Measurements from ENCODE around the gene OSBPL8.
"Not testable (repeated sequence)": the region's sequence is repeated elsewhere in the genome, so short reads cannot be mapped to it uniquely, and the experiment has no call there.

Gene OSBPL8

DNA sequence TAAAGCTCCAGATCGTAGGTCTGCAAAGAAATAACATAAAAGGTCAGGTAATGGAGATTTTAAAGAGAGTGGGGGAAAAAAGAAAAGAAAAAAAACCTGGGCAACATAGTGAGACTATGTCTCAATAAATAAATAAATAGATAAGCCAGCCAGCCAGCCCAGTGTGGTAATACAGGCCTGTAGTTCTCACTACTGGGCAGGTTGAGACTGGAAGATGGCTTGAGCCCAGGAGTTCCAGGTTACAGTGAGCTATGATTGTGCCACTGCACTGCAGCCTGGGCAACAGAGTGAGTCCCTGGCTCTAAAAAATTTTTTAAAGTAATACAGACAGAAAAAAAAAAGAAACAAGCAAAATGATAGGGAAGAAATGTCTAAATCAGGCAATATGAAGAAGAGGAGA is 168.1 kb downstream of the OSBPL8 start:
- peaks cover 18 to 40% of the 10 kb centered on the region in 2 donors for H3K36me3 Mint-ChIP-seq
- H3K27ac Mint-ChIP-seq: no peak overlapping the region
- DNase-seq: no peak
- no peaks in the 10 kb centered on the region for H3K27me3 Mint-ChIP-seq
- no peaks in the 10 kb centered on the region for H3K4me1 Mint-ChIP-seq
- no peak for ATAC-seq (replicated peaks)
- H3K9me3 Mint-ChIP-seq: no peaks in the 10 kb centered on the region
- no peak overlapping the region for H3K4me3 Mint-ChIP-seq

DNA sequence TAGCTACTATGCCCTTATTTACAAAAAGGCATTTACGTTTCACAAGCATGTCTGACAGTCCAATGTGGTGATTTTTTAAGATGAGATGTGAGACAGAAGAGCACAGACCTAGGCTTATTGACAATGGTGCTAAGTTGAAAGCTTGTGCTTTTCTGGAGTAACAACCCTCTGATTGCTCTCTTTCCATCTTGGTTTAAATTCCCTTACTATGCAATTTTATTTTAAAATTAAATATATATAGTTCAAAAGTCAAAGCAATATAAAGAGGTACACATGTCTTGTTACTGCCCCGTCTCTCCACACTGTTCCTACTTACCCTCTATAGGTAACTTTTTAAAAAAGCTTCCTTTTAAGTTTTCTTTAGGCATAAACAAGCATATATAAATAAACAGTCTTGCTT is 172.0 kb downstream of the OSBPL8 start:
- no peaks in the 10 kb centered on the region for H3K4me1 Mint-ChIP-seq
- no peaks in the 10 kb centered on the region for H3K27me3 Mint-ChIP-seq
- DNase-seq (no peak), ATAC-seq (replicated peaks) (no peak)
- H3K4me3 Mint-ChIP-seq: no peak overlapping the region
- peaks cover 23 to 49% of the 10 kb centered on the region in 2 donors for H3K36me3 Mint-ChIP-seq
- H3K27ac Mint-ChIP-seq: no peak overlapping the region
- H3K9me3 Mint-ChIP-seq: no peaks in the 10 kb centered on the region

DNA sequence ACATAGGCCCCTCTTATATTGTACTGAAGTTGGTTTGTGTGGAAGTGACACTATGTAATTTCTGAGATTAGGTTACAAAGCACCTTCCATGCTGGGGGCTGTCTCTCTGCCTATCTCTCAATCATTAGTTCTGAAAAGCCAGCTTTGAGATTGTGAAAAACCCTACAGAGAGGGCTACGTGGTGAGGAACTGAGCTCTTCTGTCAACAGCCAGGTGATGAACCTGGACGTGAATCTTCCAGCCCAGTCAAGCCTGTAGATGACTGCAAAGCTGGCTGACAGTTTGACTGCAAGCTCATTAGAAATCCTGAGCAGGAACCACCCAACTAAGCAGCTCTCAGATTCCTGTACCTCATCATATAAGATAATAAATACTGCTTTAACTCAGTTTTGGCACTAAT is 175.0 kb downstream of the OSBPL8 start:
- no peaks in the 10 kb centered on the region for H3K4me1 Mint-ChIP-seq
- no peaks in the 10 kb centered on the region for H3K27me3 Mint-ChIP-seq
- DNase-seq (no peak), ATAC-seq (replicated peaks) (no peak)
- H3K4me3 Mint-ChIP-seq: no peak overlapping the region
- H3K27ac Mint-ChIP-seq: no peak overlapping the region
- peaks cover 23 to 46% of the 10 kb centered on the region in 2 donors for H3K36me3 Mint-ChIP-seq
- no peaks in the 10 kb centered on the region for H3K9me3 Mint-ChIP-seq

DNA sequence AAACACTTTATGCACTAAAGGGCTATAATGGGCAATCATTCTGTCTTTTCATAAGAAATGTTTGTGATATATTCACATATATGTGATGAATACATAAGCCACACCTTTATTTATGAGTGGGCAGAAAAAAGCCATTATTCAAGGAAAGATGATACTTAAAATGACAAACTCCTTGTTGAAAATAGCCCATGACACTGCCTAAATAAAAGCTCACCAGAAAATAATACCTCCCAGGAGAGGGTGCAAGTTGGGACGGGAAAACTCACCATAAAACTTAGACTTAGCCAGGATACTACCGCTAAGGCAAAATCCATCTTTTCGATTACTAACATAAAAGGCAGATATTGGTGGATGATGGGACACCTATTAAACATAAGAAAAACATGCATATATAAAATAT is 175.6 kb downstream of the OSBPL8 start:
- DNase-seq: no peak
- H3K9me3 Mint-ChIP-seq: no peaks in the 10 kb centered on the region
- ATAC-seq (replicated peaks): no peak
- H3K36me3 Mint-ChIP-seq: peaks cover 27 to 47% of the 10 kb centered on the region in 2 donors
- no peak overlapping the region for H3K27ac Mint-ChIP-seq
- no peaks in the 10 kb centered on the region for H3K27me3 Mint-ChIP-seq
- peaks cover 0 to 2% of the 10 kb centered on the region in 2 donors for H3K4me1 Mint-ChIP-seq
- H3K4me3 Mint-ChIP-seq: no peak overlapping the region

DNA sequence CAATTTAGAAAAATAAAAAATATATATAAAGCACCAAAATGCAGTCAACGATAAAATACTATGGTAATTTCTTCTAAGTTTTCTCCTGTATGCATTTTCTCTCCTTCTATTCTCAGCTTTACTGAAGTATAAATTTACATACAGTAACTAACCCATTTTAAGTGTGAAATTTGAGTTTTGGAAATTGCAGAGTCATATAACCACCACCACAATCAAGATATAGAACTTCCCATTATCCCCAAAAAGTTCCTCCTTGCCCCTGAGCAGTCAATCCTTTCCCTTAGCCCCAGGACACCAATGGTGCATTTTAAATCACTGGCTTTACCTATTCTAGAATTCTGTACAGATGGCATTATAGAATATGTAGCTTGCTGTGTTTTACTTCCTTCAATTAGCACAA is 180.3 kb downstream of the OSBPL8 start:
- DNase-seq (no peak), ATAC-seq (replicated peaks) (no peak)
- no peaks in the 10 kb centered on the region for H3K27me3 Mint-ChIP-seq
- H3K9me3 Mint-ChIP-seq: peaks cover 0 to 2% of the 10 kb centered on the region in 2 donors
- no peak overlapping the region for H3K27ac Mint-ChIP-seq
- no peak overlapping the region for H3K4me3 Mint-ChIP-seq
- H3K4me1 Mint-ChIP-seq: peaks cover 0 to 2% of the 10 kb centered on the region in 2 donors
- H3K36me3 Mint-ChIP-seq: peaks cover 25 to 46% of the 10 kb centered on the region in 2 donors

DNA sequence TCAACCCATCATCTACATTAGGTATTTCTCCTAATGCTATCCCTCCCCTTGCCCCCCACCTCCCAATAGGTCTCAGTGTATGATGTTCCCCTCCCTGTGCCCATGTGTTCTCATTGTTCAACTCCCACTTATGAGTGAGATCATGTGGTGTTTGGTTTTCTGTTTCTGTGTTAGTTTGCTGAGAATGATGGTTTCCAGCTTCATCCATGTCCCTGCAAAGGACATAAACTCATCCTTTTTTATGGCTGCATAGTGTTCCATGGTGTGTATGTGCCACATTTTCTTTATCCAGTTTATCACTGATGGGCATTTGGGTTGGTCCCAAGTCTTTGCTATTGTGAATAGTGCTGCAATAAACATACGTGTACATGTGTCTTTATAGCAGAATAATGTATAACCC is 182.7 kb downstream of the OSBPL8 start:
- H3K27me3 Mint-ChIP-seq; ATAC-seq (replicated peaks); H3K4me3 Mint-ChIP-seq; H3K27ac Mint-ChIP-seq; H3K9me3 Mint-ChIP-seq; H3K4me1 Mint-ChIP-seq; DNase-seq: not testable (repeated sequence)
- H3K36me3 Mint-ChIP-seq: peaks cover 22 to 43% of the 10 kb centered on the region in 2 donors

DNA sequence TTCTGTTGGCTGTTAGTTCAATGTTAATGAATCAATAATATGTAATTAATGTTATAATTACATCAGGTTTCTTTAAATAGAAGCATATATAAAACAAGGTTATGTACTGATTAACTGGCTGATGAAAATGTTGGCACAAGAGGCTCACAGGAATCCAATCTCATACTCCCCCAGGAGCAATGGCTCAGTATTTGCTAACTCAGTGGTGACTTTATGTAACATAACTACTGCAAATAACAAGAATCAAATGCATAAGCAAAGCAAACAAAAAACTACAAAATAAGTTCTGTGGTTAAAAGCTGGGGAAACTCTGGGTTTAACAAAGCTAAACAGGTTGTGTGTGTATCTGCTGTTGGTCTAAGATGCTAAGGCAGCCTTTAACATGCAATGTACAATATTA is 183.6 kb downstream of the OSBPL8 start:
- H3K27ac Mint-ChIP-seq: no peak overlapping the region
- H3K4me3 Mint-ChIP-seq: no peak overlapping the region
- H3K27me3 Mint-ChIP-seq: no peaks in the 10 kb centered on the region
- peaks cover 0 to 2% of the 10 kb centered on the region in 2 donors for H3K9me3 Mint-ChIP-seq
- H3K36me3 Mint-ChIP-seq: peaks cover 22 to 40% of the 10 kb centered on the region in 2 donors
- ATAC-seq (replicated peaks) (no peak), DNase-seq (no peak)
- peaks cover 0 to 2% of the 10 kb centered on the region in 2 donors for H3K4me1 Mint-ChIP-seq

DNA sequence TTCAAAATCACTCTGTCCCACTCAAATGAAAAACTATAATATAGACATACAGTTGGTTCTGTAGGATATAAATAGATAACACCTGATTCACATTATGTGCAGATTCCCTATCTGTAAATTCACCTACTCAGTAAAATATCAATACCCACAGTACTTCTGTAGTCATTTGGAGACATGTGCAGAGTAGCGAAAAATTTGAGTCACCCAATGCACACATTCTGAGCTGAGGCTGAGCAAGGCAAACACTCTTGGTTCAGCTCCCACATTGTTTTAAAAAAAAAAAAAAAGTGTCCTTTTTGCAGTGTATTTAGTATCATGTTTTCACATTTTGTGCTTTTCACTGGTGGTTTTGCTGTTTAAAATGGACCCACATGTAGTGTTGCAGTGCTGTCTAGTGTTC is 184.1 kb downstream of the OSBPL8 start:
- ATAC-seq (replicated peaks): no peak
- no peak for DNase-seq
- H3K36me3 Mint-ChIP-seq: peaks cover 22 to 42% of the 10 kb centered on the region in 2 donors

DNA sequence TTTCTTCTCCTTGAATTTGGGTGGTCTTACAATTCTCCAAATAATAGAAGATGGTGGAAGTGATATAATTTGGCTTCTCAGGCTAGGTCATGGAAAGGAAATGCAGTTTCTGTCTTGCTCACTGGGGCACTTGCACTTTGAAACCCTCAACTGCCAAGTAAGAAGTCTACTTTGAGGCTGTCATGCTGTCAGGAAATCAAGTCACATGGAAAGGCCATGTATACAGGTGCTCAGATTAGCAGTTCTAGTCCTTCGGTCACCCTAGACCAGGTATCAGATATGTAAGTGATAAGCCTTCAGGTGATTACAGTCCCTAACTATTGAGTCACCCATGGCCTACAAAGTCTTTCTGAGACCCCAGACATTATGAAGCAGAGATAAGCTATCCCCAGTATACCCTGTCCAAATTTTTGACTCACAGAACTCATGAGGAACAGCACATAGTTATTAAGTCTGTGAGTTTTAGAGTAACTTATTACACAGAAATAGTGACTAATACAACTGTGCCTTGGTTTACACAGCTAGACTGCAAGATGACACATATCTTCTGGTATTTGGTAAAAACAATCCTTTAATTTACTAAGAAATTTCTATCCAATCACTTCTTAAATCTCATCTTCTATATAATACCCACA is 185.1 kb downstream of the OSBPL8 start:
- no peak for DNase-seq
- Mint-ChIP-seq H3K4me3 (no peak overlapping the region), H3K27me3 (no peaks in the 10 kb centered on the region), H3K27ac (no peak overlapping the region), H3K4me1 (peaks cover 0 to 2% of the 10 kb centered on the region in 2 donors), H3K36me3 (peaks cover 21 to 45% of the 10 kb centered on the region in 2 donors), H3K9me3 (peaks cover 0 to 2% of the 10 kb centered on the region in 2 donors)
- ATAC-seq (replicated peaks): no peak

More for the DNA sequence above, 184.1 kb downstream of the OSBPL8 start:
- Mint-ChIP-seq H3K27ac (no peak overlapping the region), H3K4me1 (peaks cover 0 to 2% of the 10 kb centered on the region in 2 donors), H3K27me3 (no peaks in the 10 kb centered on the region), H3K9me3 (peaks cover 0 to 2% of the 10 kb centered on the region in 2 donors), H3K4me3 (no peak overlapping the region)

DNA sequence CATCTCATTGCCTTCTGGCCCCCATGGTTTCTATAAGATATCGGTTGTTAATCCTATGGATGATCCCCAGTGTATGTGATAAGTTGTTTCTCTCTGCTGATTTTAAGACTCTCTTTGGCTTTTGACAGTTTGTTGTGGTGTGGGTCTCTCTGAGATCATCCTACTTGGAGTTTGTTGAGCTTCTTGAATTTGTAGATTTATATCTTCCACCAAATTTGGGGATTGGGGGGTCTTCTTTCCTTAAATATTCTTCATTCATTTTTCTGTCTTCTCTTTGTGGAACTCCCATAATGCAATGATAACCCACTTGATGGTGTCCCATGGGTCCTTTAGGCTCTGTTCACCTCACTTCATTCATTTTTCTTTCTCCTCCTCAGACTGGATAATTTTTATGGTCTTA is 191.3 kb downstream of the OSBPL8 start:
- DNase-seq (no peak), ATAC-seq (replicated peaks) (no peak)
- no peak overlapping the region for H3K27ac Mint-ChIP-seq
- H3K9me3 Mint-ChIP-seq: peaks cover 5 to 9% of the 10 kb centered on the region in 2 donors
- peaks cover 50 to 71% of the 10 kb centered on the region in 2 donors for H3K36me3 Mint-ChIP-seq
- H3K4me3 Mint-ChIP-seq: no peak overlapping the region
- no peaks in the 10 kb centered on the region for H3K27me3 Mint-ChIP-seq
- peaks cover 0 to 14% of the 10 kb centered on the region in 2 donors for H3K4me1 Mint-ChIP-seq

DNA sequence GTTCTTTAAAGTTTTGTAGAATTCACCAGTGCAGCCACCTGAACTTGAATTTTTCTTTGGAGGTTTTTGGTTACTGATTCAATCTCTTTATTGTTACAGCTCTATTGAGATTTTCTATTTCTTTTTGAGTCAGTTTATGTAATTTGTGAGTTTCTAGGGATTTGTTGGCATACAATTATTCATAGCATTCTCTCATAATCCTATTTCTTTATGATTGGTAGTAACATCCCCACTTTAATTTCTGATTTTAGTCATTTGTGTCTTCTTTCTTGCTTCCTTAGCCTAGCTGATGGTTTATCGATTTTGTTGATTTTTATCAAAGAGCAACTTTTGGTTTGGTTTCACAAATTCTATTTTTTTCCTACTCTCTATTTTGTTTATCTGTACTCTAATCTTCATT is 193.4 kb downstream of the OSBPL8 start:
- Mint-ChIP-seq H3K27ac (no peak overlapping the region), H3K36me3 (peaks cover 61 to 81% of the 10 kb centered on the region in 2 donors), H3K9me3 (peaks cover 5 to 9% of the 10 kb centered on the region in 2 donors), H3K27me3 (no peaks in the 10 kb centered on the region), H3K4me3 (no peak overlapping the region), H3K4me1 (peaks cover 0 to 21% of the 10 kb centered on the region in 2 donors)
- ATAC-seq (replicated peaks) (no peak), DNase-seq (no peak)

DNA sequence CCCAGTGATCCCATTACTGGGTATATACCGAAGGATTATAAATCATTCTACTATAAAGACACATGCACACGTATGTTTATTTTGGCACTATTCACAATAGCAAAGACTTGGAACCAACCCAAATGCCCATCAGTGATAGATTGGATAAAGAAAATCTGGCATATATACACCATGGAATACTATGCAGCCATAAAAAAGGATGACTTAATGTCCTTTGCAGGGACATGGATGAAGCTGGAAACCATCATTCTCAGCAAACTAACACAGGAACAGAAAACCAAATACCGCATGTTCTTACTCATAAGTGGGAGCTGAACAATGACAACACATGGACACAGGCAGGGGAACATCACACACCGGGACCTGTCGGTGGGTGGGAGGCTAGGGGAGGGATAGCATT is 195.4 kb downstream of the OSBPL8 start:
- H3K4me3 Mint-ChIP-seq; H3K27ac Mint-ChIP-seq; DNase-seq; H3K27me3 Mint-ChIP-seq; H3K9me3 Mint-ChIP-seq; ATAC-seq (replicated peaks): not testable (repeated sequence)
- peaks cover 0 to 21% of the 10 kb centered on the region in 2 donors for H3K4me1 Mint-ChIP-seq
- H3K36me3 Mint-ChIP-seq: peaks cover 67 to 85% of the 10 kb centered on the region in 2 donors

DNA sequence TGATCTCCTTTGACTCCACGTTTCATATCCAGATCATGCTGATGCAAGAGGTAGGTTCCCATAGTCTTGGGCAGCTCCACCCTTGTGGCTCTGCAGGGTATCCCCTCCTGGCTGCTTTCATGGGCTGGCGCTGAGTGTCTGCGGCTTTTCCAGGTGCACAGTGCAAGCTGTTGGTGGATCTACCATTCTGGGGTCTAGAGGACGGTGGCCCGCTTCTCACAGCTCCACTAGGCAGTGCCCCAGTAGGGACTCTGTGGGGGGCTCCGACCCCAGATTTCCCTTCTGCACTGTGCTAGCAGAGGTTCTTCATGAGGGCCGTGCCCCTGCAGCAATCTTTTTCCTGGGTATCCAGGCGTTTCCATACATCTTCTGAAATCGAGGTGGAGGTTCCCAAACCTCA is 199.3 kb downstream of the OSBPL8 start:
- no peak for ATAC-seq (replicated peaks)
- H3K27me3 Mint-ChIP-seq: no peaks in the 10 kb centered on the region
- H3K4me3 Mint-ChIP-seq: no peak overlapping the region
- no peak for DNase-seq
- no peaks in the 10 kb centered on the region for H3K9me3 Mint-ChIP-seq
- H3K4me1 Mint-ChIP-seq: peaks cover 0 to 12% of the 10 kb centered on the region in 2 donors
- no peak overlapping the region for H3K27ac Mint-ChIP-seq
- H3K36me3 Mint-ChIP-seq: peaks cover 46 to 80% of the 10 kb centered on the region in 2 donors

DNA sequence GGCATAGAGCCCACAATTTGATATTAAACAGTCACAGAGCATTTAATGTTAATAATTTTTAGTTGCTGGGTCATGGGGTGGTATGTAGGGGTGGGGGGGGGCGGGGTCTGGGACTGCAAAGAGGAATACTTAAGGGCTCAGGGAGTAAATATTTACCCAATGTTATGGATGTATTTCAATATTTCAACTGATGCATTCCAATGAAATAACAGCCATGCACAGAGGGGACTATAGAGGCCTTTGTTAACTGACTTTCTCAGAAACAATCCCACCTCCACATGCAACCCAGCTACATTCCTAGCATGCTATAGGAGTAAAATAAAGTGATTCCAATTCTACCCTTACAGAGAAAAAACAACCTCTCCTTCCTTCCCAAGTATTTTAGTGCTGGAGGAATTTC is 203.5 kb downstream of the OSBPL8 start:
- Mint-ChIP-seq H3K27ac (no peak overlapping the region), H3K4me3 (no peak overlapping the region), H3K27me3 (no peaks in the 10 kb centered on the region), H3K4me1 (no peaks in the 10 kb centered on the region), H3K9me3 (no peaks in the 10 kb centered on the region), H3K36me3 (peaks cover 16 to 47% of the 10 kb centered on the region in 2 donors)
- DNase-seq: no peak
- ATAC-seq (replicated peaks): no peak

DNA sequence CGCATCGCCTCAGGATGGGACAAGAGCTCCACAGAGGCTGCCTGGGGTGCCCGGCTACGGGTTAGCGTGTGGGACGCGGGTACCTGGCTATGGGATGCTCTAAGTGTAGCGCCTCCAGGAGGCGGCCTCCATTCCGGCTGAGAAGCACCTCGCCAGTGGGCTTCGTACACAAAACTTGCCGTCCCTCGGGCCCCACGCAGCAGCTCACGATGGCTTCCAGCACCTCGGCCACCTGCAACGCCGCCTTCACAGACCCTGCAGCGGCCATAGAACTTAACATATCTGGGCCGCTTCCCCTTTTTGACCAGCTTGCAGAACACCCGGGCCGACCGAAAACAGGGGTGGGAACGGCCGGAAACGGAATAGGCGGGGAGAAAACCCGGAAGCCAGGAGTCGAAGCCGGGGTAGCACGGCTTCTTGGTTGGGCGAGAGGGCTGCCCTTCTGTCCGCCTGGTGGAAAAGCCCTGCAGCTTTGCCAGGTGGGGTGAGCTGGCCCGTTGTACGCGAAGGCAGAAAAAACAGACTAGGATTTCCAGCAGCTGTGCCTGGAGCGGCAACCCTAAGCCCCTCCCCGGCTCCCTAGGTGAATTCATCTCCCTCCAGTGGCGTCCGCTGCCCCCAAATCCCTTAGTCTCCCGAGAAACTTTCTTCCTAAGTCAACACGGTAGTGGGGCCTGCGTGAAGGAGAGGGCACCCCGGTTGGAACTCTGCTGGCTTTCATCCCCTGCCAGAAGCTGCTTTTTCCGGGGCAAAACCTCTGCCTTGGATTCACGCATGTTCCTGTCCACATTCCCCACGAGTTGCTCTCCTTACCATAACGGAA is 211.3 kb downstream of the OSBPL8 start, which contains the start of gene BBS10:
Gene BBS10 (minus strand): TSS at position 337 of the 823 bp plus-strand sequence. CDS start 57 bp downstream, at position 280.
- H3K36me3 Mint-ChIP-seq: peaks cover 3 to 6% of the 10 kb centered on the region in 2 donors
- H3K9me3 Mint-ChIP-seq: no peaks in the 10 kb centered on the region
- ATAC-seq (replicated peaks) (peak; percentile 97 to 98), DNase-seq (peak; percentile 93)
- no peaks in the 10 kb centered on the region for H3K27me3 Mint-ChIP-seq
- H3K27ac Mint-ChIP-seq: peak within 1 kb of the TSS; percentile 96
- H3K4me1 Mint-ChIP-seq: peaks cover 6 to 22% of the 10 kb centered on the region in 2 donors
- H3K4me3 Mint-ChIP-seq: peak within 1 kb of the TSS; percentile 90 to 92

Data from stimulated activated naive B cell treated with anti-CD40 and anti-IgM and Interleukin-4, amounts not matched to agents 10 μg/mL and 1 μg/mL and 100 μg/mL, for 72 hours (primary cell).